Measurements from ENCODE around the gene ANAPC16. TPM values are rescaled to one million over a fixed set of nuclear protein-coding genes. Genes with fewer than 3 reads are reported as not detected.
A peak's percentile ranks its signal among the peaks of the same experiment; 100 is the strongest.
"Not testable (repeated sequence)": the region's sequence is repeated elsewhere in the genome, so short reads cannot be mapped to it uniquely, and the experiment has no call there.

Gene ANAPC16
- total RNA-seq, 1 donor from 2014 or later, result 239 TPM

DNA sequence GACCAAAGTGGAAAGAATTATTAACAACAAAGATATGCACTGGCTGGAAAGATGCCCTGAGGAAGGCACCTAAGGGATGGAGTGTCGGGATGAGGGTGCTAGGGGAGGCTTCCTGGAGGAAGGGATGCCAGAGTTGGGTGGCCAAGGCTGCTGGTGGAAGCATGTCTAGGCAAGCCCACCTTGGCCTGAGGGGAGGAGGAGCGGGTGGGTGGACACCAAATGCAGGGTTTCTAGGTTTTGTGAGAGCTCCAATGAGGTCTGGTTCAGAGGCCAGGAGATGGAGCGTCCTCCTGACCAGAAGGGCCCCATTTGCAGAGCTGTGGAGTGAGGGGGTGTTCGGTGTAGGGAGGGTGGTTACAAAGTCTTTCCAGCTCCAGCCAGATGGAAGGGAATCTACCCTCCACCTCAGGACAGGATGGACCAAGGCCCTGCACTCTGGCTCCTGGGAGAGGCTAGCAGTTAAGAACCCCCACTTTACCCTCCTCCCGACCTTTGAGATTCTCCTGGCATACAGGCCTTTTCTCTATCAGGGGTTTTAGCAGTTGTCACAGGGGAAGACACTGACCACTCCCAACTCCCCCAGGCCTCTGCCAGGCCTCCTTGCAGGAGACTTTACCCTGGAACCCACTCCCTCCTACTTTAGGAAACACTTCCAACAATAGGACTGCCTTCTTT is 54.9 kb downstream of the ANAPC16 start:
- intact Hi-C loops (cut with DNase I), result loop anchor here (5.0 kb wide), 1 partner anchor 138 kb away; no protein-coding TSS in a partner anchor
- ATAC-seq (no peak), DNase-seq (ENCODE audit: missing footprints) (no peak)

GRCh38 chr10:72272689-72273409 is 57.0 kb downstream of the ANAPC16 start:
- DNase-seq (ENCODE audit: missing footprints) (peak; percentile 95), ATAC-seq (peak; percentile 73)
- intact Hi-C loops (cut with DNase I), result loop anchor here (1.0 to 5.0 kb wide), 5 partner anchors 13 to 141 kb away; partner anchors contain the start of genes ANAPC16 and ASCC1

DNA sequence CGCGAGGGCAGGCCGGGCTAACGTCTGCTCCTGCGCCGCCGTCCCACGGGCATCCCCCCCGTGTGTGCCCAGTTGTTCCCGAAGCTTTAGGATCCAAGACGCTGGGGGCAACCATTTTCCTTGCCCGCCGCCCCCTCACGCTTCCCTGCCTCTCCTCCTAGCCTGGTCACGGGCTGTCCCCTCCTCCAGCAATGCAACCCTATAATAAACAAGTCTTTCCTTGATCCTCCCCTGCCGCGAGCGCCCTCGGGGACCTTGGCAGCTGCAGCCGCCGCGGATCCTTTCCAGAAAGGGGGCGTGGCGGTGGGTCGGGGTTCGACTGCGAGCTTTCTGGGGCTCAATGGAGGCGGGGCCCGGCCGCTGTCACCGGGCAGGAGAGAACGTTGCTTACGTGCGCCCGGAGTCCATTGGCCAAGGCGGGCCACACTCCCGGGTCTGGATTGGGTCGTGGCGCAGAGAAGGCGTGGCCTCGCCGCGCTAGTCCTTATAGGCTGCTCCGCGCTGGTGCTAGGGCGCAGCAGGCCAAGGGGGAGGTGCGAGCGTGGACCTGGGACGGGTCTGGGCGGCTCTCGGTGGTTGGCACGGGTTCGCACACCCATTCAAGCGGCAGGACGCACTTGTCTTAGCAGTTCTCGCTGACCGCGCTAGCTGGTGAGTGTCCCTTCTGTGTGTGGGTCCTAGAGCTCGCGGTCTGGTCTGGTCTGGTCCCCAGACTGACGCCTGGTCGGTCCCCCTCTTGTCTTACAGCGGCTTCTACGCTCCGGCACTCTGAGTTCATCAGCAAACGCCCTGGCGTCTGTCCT is 57.8 kb downstream of the ANAPC16 start, which contains the start of gene DDIT4:
Gene DDIT4, plus strand, starts transcription at position 515 of the 803 bp plus-strand sequence. CDS start 293 bp downstream, outside the sequence.
- intact Hi-C loops (cut with DNase I), result loop anchor here (1.0 to 5.0 kb wide), 7 partner anchors 13 to 141 kb away; partner anchors contain the start of genes ANAPC16 and ASCC1
- DNase-seq (ENCODE audit: missing footprints) (peak; percentile 100), ATAC-seq (peak; percentile 93)

GRCh38 chr10:72274213-72274729 is 58.5 kb downstream of the ANAPC16 start:
- intact Hi-C loops (cut with DNase I), result loop anchor here (2.0 to 5.0 kb wide), 3 partner anchors 23 to 142 kb away; no protein-coding TSS in a partner anchor
- DNase-seq (ENCODE audit: missing footprints) (peak; percentile 78), ATAC-seq (no peak)

- peak; percentile 87 for DNase-seq (ENCODE audit: missing footprints)
- ATAC-seq, result peak; percentile 10
- intact Hi-C loops (cut with DNase I), result loop anchor here (2.0 to 5.0 kb wide), 4 partner anchors 22 to 143 kb away; no protein-coding TSS in a partner anchor
Measured at GRCh38 chr10:72274730-72275350, 59.0 kb downstream of the ANAPC16 start.

- ATAC-seq (no peak), DNase-seq (ENCODE audit: missing footprints) (no peak)
- intact Hi-C loops (cut with DNase I), result loop anchor here (2.0 to 5.0 kb wide), 3 partner anchors 21 to 53 kb away; no protein-coding TSS in a partner anchor
Measured at GRCh38 chr10:72275351-72276012, 59.7 kb downstream of the ANAPC16 start.

DNA sequence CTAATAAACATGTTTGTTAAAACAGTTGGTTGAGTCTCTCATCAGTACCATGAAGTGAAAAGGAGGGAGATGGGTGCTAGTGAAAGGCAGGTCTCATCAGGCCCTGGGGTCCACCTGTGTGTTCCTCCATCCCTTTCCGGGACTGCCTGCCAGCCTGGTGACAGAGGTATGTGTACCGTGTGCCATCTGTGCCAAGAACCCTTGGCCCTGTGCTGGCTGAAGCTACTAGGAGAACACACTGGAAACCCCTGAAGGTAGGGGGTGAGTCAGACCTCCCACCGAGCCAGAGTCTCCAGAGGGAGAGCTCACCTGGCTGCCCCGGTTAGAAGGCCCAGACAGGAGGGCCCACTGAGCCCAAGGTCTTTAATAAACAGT is 60.2 kb downstream of the ANAPC16 start:
- no peak for DNase-seq (ENCODE audit: missing footprints)
- intact Hi-C loops (cut with DNase I), result loop anchor here (5.0 kb wide), 1 partner anchor 41 kb away; no protein-coding TSS in a partner anchor
- ATAC-seq, result no peak

- DNase-seq (ENCODE audit: missing footprints) (no peak), ATAC-seq (no peak)
- intact Hi-C loops (cut with DNase I), result loop anchor here (5.0 kb wide), 1 partner anchor 41 kb away; no protein-coding TSS in a partner anchor
Measured at GRCh38 chr10:72276421-72277339, 60.9 kb downstream of the ANAPC16 start.

DNA sequence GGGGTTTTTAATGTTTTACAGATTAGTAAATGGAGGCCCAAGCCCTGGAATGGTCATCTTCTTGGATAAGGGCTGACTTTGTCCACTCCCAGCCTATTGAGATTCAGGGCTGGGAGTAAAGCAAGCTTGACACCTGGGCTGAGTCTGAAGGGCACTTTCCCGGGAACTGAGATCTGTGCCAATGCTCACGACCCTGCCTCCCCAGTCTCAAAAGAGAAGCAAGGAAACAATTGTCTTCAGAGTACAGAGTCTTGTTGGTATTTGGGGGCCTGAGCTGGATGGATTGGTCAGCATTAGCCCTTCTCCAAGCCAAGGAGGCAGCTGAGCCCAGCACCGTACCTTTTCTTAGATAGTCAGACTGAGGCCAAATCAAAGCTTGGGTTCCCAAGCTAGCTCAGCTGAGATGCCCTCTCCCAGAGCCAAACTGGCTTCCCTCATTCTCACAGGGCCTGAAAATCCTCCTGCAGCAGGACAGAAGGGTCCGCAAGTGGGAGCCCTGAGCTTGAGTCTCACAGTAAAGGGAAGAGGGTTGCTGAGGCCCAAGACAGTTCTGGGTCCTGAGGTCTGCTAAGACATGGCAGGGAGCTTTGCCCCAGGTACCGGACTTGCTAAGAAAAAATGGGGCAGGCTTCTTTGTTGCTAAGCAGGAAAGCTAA is 61.7 kb downstream of the ANAPC16 start:
- intact Hi-C loops (cut with DNase I), result loop anchor here (5.0 kb wide), 1 partner anchor 40 kb away; no protein-coding TSS in a partner anchor
- DNase-seq (ENCODE audit: missing footprints) (no peak), ATAC-seq (no peak)

- DNase-seq (ENCODE audit: missing footprints), result no peak
- intact Hi-C loops (cut with DNase I), result loop anchor here (5.0 kb wide), 1 partner anchor 39 kb away; no protein-coding TSS in a partner anchor
- ATAC-seq, result no peak
Measured at GRCh38 chr10:72277996-72278667, 62.3 kb downstream of the ANAPC16 start.

DNA sequence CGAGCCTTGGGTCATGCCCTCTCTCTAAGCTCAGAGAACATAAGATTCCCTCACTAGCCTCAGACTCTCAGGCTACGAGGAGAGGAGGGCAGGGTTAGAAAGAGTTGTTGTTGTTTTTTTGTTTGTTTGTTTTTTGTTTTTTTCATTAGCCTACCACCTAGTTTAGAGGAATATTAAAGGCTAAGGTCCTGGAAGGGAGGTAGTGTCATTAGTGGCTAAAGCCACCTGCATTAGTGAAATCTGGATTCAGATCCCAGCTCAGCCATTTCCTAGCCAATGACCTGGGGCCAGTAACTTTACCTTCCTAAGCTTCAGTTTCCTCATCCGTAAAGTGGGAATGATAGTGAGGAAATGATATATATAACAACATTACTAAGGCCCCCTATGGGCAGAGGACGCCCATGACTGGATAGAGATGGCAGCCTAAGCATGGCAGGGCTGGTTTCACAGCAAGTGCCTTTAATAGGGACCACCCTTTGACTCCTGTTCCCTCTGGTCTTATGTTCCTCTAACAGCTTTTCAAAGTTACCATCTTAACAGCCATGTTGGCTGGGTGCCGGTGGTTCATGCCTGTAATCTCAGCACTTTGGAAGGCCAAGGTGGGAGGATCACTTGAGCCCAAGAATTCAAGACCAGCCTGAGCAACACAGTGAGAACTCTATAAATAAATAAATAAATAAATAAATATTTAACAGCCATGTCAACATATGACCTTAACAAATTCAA is 63.0 kb downstream of the ANAPC16 start:
- ATAC-seq, result no peak
- intact Hi-C loops (cut with DNase I), result loop anchor here (5.0 kb wide), 1 partner anchor 38 kb away; no protein-coding TSS in a partner anchor

GRCh38 chr10:72279587-72279986 is 63.8 kb downstream of the ANAPC16 start:
- ATAC-seq; DNase-seq (ENCODE audit: missing footprints): not testable (repeated sequence)
- intact Hi-C loops (cut with DNase I), result loop anchor here (5.0 kb wide), 1 partner anchor 38 kb away; no protein-coding TSS in a partner anchor

More for the DNA sequence above, 63.0 kb downstream of the ANAPC16 start:
- no peak for DNase-seq (ENCODE audit: missing footprints)

DNA sequence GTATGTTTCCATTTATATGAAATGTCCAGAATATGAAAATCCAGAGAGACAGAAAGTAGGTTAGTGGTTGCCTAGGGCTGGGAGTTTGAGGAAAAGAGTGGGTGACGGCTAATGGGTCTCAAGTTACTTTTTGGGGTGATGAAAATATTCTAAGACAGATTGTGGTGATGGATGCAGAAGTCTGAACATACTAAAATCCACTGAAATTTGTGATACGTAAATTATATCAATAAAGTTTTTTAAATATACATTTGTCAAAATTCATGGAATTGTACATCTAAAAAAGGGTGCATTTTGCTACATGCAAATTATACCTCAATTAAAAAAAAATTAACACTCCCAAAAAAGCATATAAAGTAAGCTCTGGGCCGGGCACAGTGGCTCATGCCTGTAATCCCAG is 67.3 kb downstream of the ANAPC16 start:
- intact Hi-C loops (cut with DNase I), result no loop called here
- no peak for DNase-seq (ENCODE audit: missing footprints)

More for the DNA sequence above, 67.3 kb downstream of the ANAPC16 start:
- no peak for ATAC-seq
